Measurements from ENCODE around the gene PIPOX. TPM values are rescaled to one million over a fixed set of nuclear protein-coding genes. Genes with fewer than 3 reads are reported as not detected.

Gene PIPOX
- total and polyA plus RNA-seq, 2 of the 13 experiments (the other 11 are each of a cell fraction or from before 2014, with no cell fraction given): 87.3 to 154 TPM

DNA sequence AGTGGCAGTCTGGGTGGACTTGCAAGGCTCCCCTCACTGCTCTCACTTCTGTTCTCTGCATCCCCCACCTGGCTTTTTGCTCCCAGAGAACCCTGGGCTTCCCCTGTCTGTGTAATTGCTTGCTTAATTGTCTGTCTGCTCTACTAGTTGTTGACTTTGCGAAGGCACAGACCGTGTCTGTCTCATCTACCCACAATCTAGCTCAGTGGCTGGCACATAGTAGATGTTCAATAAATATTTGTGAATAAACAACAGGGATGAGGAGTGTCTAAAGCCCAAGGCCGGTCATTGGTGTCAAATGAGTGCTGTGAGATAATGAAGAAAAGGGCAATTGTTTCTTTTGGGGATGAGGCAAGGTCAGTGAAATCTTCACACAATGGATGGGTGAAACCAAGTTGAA lies 34.4 kb upstream of the PIPOX start (continued):
- TF ChIP-seq, protein P1, sequence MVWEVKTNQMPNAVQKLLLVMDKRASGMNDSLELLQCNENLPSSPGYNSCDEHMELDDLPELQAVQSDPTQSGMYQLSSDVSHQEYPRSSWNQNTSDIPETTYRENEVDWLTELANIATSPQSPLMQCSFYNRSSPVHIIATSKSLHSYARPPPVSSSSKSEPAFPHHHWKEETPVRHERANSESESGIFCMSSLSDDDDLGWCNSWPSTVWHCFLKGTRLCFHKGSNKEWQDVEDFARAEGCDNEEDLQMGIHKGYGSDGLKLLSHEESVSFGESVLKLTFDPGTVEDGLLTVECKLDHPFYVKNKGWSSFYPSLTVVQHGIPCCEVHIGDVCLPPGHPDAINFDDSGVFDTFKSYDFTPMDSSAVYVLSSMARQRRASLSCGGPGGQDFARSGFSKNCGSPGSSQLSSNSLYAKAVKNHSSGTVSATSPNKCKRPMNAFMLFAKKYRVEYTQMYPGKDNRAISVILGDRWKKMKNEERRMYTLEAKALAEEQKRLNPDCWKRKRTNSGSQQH (CRISPR knock-in tag; IDR thresholded peaks at IDR 0.05; ENCODE audit: low read depth): no peak
- TF ChIP-seq BCL6 (CRISPR knock-in tag; IDR thresholded peaks at IDR 0.05) (0 out of 2 replicates have a peak, but pooled peaks have one; percentile 21), KLF6 (CRISPR knock-in tag; IDR thresholded peaks at IDR 0.05) (no peak), HOXA5 (CRISPR knock-in tag; IDR thresholded peaks at IDR 0.05) (no peak), HES4 (CRISPR knock-in tag; IDR thresholded peaks at IDR 0.05; ENCODE audit: borderline replicate concordance) (no peak)
- TF ChIP-seq, protein P2, sequence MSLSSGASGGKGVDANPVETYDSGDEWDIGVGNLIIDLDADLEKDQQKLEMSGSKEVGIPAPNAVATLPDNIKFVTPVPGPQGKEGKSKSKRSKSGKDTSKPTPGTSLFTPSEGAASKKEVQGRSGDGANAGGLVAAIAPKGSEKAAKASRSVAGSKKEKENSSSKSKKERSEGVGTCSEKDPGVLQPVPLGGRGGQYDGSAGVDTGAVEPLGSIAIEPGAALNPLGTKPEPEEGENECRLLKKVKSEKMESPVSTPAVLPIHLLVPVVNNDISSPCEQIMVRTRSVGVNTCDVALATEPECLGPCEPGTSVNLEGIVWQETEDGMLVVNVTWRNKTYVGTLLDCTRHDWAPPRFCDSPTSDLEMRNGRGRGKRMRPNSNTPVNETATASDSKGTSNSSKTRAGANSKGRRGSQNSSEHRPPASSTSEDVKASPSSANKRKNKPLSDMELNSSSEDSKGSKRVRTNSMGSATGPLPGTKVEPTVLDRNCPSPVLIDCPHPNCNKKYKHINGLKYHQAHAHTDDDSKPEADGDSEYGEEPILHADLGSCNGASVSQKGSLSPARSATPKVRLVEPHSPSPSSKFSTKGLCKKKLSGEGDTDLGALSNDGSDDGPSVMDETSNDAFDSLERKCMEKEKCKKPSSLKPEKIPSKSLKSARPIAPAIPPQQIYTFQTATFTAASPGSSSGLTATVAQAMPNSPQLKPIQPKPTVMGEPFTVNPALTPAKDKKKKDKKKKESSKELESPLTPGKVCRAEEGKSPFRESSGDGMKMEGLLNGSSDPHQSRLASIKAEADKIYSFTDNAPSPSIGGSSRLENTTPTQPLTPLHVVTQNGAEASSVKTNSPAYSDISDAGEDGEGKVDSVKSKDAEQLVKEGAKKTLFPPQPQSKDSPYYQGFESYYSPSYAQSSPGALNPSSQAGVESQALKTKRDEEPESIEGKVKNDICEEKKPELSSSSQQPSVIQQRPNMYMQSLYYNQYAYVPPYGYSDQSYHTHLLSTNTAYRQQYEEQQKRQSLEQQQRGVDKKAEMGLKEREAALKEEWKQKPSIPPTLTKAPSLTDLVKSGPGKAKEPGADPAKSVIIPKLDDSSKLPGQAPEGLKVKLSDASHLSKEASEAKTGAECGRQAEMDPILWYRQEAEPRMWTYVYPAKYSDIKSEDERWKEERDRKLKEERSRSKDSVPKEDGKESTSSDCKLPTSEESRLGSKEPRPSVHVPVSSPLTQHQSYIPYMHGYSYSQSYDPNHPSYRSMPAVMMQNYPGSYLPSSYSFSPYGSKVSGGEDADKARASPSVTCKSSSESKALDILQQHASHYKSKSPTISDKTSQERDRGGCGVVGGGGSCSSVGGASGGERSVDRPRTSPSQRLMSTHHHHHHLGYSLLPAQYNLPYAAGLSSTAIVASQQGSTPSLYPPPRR (CRISPR knock-in tag; IDR thresholded peaks at IDR 0.05; ENCODE audit: borderline replicate concordance): peak; percentile 46; the same call in 1 of the 2 replicates

DNA sequence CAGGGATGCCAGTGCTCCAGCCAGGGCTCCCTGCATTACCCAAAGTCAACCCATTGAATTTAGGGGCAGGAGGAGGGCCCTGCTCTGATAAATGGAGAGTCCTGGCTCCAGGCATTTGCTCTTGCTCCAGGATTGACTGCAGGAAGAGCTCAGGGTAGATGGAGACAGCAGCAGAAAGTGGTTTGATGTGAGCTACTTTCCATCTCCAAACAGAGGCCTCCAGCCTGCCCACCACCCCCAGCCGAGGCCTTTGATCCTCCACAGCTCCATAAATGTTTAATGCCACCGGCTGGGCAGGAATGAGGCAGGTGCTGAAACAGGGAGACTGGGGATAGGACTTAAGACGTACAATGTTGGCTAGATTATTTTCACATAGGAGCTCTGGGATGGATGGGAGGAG lies 32.8 kb upstream of the PIPOX start:
- Histone ChIP-seq H4K20me1 (ENCODE audit: insufficient read depth, low read length) (no peaks in the 10 kb centered on the region), H2AFZ (ENCODE audit: low read length) (no peak overlapping the region), H3K27ac (ENCODE audit: extremely low read length, insufficient read depth, low read length) (no peak overlapping the region), H3K9ac (ENCODE audit: insufficient read depth, low read depth, low read length) (no peak overlapping the region), H3K36me3 (replicated peaks in 1 of 2; ENCODE audit: control insufficient read depth in 1 of 2, insufficient read depth in 2 of 2, low read length in 2 of 2) (no peaks in the 10 kb centered on the region), H3K4me2 (ENCODE audit: low read depth, low read length) (no peak overlapping the region), H3K4me1 (ENCODE audit: insufficient read depth, low read length) (peaks cover 40% of the 10 kb centered on the region), H3K27me3 (ENCODE audit: control insufficient read depth in 1 of 2, insufficient read depth in 2 of 2, low read length in 2 of 2) (peaks cover 0 to 11% of the 10 kb centered on the region in 2 experiments; a peak in 3 of 5 replicates), H3K4me3 (replicated peaks in 1 of 3; ENCODE audit: insufficient read depth in 1 of 3, low read depth in 2 of 3, low read length in 3 of 3) (no peak overlapping the region), H3K9me3 (ENCODE audit: low read length) (no peaks in the 10 kb centered on the region), H3K79me2 (ENCODE audit: insufficient read depth, low read length) (no peaks in the 10 kb centered on the region)
- ChIA-PET POLR2A (no interaction called here), CTCF (ENCODE audit: low intra/inter-chr PET ratio, low total read pairs) (no interaction called here)
- no peak for FAIRE-seq
- BruUV-seq (replicated peaks): no TSS peak
- 2% methylated on average over 3 of the region's 3 CpGs for WGBS (ENCODE audit: low lambda C conversion rate)
- in situ Hi-C loops (cut with HindIII; ENCODE audit: extremely low pct_ligation_motif_present, low pct_unique_long_range_greater_than_20kb): no loop called here
- intact Hi-C loops (cut with micrococcal nuclease; ENCODE audit: unreplicated experiment): loop anchor here (10.0 kb wide), 1 partner anchor 45 kb away; no protein-coding TSS in a partner anchor
- no peak for DNase-seq (ENCODE audit: low spot score)
- ATAC-seq: no peak
- no peak for TF ChIP-seq HOXD1 (CRISPR knock-in tag; IDR thresholded peaks at IDR 0.05)
- TF ChIP-seq ZNF343 (CRISPR knock-in tag; IDR thresholded peaks at IDR 0.05): no peak
- TF ChIP-seq, protein P3, sequence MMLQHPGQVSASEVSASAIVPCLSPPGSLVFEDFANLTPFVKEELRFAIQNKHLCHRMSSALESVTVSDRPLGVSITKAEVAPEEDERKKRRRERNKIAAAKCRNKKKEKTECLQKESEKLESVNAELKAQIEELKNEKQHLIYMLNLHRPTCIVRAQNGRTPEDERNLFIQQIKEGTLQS (CRISPR knock-in tag; IDR thresholded peaks at IDR 0.05): no peak
- no peak for TF ChIP-seq ZNF850 (CRISPR knock-in tag; conservative IDR thresholded peaks at IDR 0.05)
- TF ChIP-seq, protein P4, sequence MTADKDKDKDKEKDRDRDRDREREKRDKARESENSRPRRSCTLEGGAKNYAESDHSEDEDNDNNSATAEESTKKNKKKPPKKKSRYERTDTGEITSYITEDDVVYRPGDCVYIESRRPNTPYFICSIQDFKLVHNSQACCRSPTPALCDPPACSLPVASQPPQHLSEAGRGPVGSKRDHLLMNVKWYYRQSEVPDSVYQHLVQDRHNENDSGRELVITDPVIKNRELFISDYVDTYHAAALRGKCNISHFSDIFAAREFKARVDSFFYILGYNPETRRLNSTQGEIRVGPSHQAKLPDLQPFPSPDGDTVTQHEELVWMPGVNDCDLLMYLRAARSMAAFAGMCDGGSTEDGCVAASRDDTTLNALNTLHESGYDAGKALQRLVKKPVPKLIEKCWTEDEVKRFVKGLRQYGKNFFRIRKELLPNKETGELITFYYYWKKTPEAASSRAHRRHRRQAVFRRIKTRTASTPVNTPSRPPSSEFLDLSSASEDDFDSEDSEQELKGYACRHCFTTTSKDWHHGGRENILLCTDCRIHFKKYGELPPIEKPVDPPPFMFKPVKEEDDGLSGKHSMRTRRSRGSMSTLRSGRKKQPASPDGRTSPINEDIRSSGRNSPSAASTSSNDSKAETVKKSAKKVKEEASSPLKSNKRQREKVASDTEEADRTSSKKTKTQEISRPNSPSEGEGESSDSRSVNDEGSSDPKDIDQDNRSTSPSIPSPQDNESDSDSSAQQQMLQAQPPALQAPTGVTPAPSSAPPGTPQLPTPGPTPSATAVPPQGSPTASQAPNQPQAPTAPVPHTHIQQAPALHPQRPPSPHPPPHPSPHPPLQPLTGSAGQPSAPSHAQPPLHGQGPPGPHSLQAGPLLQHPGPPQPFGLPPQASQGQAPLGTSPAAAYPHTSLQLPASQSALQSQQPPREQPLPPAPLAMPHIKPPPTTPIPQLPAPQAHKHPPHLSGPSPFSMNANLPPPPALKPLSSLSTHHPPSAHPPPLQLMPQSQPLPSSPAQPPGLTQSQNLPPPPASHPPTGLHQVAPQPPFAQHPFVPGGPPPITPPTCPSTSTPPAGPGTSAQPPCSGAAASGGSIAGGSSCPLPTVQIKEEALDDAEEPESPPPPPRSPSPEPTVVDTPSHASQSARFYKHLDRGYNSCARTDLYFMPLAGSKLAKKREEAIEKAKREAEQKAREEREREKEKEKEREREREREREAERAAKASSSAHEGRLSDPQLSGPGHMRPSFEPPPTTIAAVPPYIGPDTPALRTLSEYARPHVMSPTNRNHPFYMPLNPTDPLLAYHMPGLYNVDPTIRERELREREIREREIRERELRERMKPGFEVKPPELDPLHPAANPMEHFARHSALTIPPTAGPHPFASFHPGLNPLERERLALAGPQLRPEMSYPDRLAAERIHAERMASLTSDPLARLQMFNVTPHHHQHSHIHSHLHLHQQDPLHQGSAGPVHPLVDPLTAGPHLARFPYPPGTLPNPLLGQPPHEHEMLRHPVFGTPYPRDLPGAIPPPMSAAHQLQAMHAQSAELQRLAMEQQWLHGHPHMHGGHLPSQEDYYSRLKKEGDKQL (CRISPR knock-in tag; IDR thresholded peaks at IDR 0.05; ENCODE audit: low read depth): no peak
- no peak for TF ChIP-seq ZNF747 (CRISPR knock-in tag; IDR thresholded peaks at IDR 0.05; ENCODE audit: borderline replicate concordance)
